ENCODE results near the gene CENPO.

DNA sequence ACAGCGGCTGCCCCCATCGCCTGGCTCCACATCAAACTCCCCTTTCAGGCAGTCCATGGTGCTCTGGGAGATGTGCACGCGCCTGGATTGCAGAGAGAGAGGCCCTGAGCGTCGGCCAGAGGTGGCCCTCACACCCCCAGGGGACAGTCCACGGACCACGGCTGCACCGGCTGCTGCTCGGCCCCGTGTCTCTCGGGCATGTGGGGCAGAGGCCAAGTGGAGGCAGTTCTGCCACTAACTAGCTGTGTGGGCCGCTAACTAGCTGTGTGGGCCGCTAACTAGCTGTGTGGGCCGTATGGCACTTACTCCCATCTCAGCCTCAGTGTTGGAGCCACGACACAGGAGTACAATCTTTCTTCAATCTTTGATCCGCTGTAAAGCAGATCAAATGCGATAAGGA is 45.3 kb downstream of the CENPO start:
- TF ChIP-seq, protein P1, sequence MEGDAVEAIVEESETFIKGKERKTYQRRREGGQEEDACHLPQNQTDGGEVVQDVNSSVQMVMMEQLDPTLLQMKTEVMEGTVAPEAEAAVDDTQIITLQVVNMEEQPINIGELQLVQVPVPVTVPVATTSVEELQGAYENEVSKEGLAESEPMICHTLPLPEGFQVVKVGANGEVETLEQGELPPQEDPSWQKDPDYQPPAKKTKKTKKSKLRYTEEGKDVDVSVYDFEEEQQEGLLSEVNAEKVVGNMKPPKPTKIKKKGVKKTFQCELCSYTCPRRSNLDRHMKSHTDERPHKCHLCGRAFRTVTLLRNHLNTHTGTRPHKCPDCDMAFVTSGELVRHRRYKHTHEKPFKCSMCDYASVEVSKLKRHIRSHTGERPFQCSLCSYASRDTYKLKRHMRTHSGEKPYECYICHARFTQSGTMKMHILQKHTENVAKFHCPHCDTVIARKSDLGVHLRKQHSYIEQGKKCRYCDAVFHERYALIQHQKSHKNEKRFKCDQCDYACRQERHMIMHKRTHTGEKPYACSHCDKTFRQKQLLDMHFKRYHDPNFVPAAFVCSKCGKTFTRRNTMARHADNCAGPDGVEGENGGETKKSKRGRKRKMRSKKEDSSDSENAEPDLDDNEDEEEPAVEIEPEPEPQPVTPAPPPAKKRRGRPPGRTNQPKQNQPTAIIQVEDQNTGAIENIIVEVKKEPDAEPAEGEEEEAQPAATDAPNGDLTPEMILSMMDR (IDR thresholded peaks at IDR 0.05), result no peak
- no peak for TF ChIP-seq SMAD4 (CRISPR knock-in tag; IDR thresholded peaks at IDR 0.05)
- no peak for TF ChIP-seq CREB1 (CRISPR knock-in tag; IDR thresholded peaks at IDR 0.05)
- TF ChIP-seq, protein P2, sequence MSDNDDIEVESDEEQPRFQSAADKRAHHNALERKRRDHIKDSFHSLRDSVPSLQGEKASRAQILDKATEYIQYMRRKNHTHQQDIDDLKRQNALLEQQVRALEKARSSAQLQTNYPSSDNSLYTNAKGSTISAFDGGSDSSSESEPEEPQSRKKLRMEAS (CRISPR knock-in tag; IDR thresholded peaks at IDR 0.05), result no peak
- no peak for TF ChIP-seq ZNF232 (CRISPR knock-in tag; IDR thresholded peaks at IDR 0.05)
- no peak for TF ChIP-seq TP53 (CRISPR knock-in tag; IDR thresholded peaks at IDR 0.05)
- TF ChIP-seq, protein P3, sequence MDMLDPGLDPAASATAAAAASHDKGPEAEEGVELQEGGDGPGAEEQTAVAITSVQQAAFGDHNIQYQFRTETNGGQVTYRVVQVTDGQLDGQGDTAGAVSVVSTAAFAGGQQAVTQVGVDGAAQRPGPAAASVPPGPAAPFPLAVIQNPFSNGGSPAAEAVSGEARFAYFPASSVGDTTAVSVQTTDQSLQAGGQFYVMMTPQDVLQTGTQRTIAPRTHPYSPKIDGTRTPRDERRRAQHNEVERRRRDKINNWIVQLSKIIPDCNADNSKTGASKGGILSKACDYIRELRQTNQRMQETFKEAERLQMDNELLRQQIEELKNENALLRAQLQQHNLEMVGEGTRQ (CRISPR knock-in tag; IDR thresholded peaks at IDR 0.05), result no peak
- TF ChIP-seq, protein P4, sequence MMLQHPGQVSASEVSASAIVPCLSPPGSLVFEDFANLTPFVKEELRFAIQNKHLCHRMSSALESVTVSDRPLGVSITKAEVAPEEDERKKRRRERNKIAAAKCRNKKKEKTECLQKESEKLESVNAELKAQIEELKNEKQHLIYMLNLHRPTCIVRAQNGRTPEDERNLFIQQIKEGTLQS (CRISPR knock-in tag; conservative IDR thresholded peaks at IDR 0.05), result no peak
- no peak for TF ChIP-seq ETV6 (CRISPR knock-in tag; IDR thresholded peaks at IDR 0.05)
